SH-SY5Y (cell line): ENCODE results near the gene LCP2.

Experiments
- GATA2 ChIP-seq: IDR thresholded peaks from 2 replicates; pipeline ENCODE4 v1.6.1; 2011; ENCODE audit warnings: mild to moderate bottlenecking, low read depth, low read length
- GATA3 ChIP-seq: IDR thresholded peaks from 2 replicates; pipeline ENCODE4 v1.6.1; 2011; ENCODE audit warnings: low read depth, mild to moderate bottlenecking, low read length, moderate library complexity

GRCh38 chr5:170257370-170257769 is 40.2 kb downstream of the LCP2 start:
- TF ChIP-seq GATA3 (no peak), GATA2 (no peak)
